ENCODE measurements around the gene CBY1.

Gene CBY1

GRCh38 chr22:38700270-38700788, 43.9 kb downstream of the CBY1 start:
- no peak for TF ChIP-seq CTCF (IDR thresholded peaks at IDR 0.05; ENCODE audit: low read depth, low read length, missing control alignments)
- H3K4me3 ChIP-seq (ENCODE audit: low read depth, low read length) = peak overlapping the region; percentile 91
- DNase-seq (ENCODE audit: low read depth) = no peak

GRCh38 chr22:38700789-38701628, 44.6 kb downstream of the CBY1 start, which contains the start of gene JOSD1:
JOSD1 (minus strand) TSS chr22:38700943; CDS start chr22:38699987, 956 bp downstream.
- DNase-seq (ENCODE audit: low read depth) = peak; percentile 82
- H3K4me3 ChIP-seq (ENCODE audit: low read depth, low read length) = peak within 1 kb of the TSS; percentile 91
- TF ChIP-seq CTCF (IDR thresholded peaks at IDR 0.05; ENCODE audit: low read depth, low read length, missing control alignments) = no peak

- TF ChIP-seq CTCF (IDR thresholded peaks at IDR 0.05; ENCODE audit: low read depth, low read length, missing control alignments) = no peak
- H3K4me3 ChIP-seq (ENCODE audit: low read depth, low read length) = peak overlapping the region; percentile 47
- DNase-seq (ENCODE audit: low read depth) = no peak
These were observed 48.3 kb downstream of the CBY1 start for GRCh38 chr22:38704654-38705234.

- peak within 1 kb of the TSS; percentile 81 for H3K4me3 ChIP-seq (ENCODE audit: low read depth, low read length)
- TF ChIP-seq CTCF (IDR thresholded peaks at IDR 0.05; ENCODE audit: low read depth, low read length, missing control alignments) = no peak
- DNase-seq (ENCODE audit: low read depth) = peak; percentile 100
These were observed 49.0 kb downstream of the CBY1 start, which contains the start of gene GTPBP1 for GRCh38 chr22:38705235-38706100. GTPBP1 (plus strand) TSS chr22:38705944; CDS start chr22:38705956, 12 bp downstream.

- no peak for TF ChIP-seq CTCF (IDR thresholded peaks at IDR 0.05; ENCODE audit: low read depth, low read length, missing control alignments)
- H3K4me3 ChIP-seq (ENCODE audit: low read depth, low read length) = peak overlapping the region; percentile 81
- no peak for DNase-seq (ENCODE audit: low read depth)
These were observed 49.9 kb downstream of the CBY1 start for GRCh38 chr22:38706101-38706900.

GRCh38 chr22:38706901-38707195, 50.4 kb downstream of the CBY1 start:
- TF ChIP-seq CTCF (IDR thresholded peaks at IDR 0.05; ENCODE audit: low read depth, low read length, missing control alignments) = no peak
- peak overlapping the region; percentile 81 for H3K4me3 ChIP-seq (ENCODE audit: low read depth, low read length)
- no peak for DNase-seq (ENCODE audit: low read depth)

All from GM12864 (cell line).